NCI-H1048 (cell line): ENCODE measurements around the gene PDSS2.
"Not testable (repeated sequence)": the region's sequence is repeated elsewhere in the genome, so short reads cannot be mapped to it uniquely, and the experiment has no call there.

Source experiments
- DNase-seq: peaks from one replicate; lab custom pipeline; 2025; lab: John Stamatoyannopoulos, UW

PDSS2 gene

GRCh38 chr6:107413966-107414645 lies 45.3 kb downstream of the PDSS2 start:
- DNase-seq: no peak

- no peak for DNase-seq
Observed at GRCh38 chr6:107411161-107411560, 48.2 kb downstream of the PDSS2 start.

GRCh38 chr6:107409942-107410341 lies 49.4 kb downstream of the PDSS2 start:
- DNase-seq: no peak

- no peak for DNase-seq
Observed at GRCh38 chr6:107408714-107409113, 50.6 kb downstream of the PDSS2 start.

- no peak for DNase-seq
Observed at GRCh38 chr6:107405002-107405401, 54.4 kb downstream of the PDSS2 start.

GRCh38 chr6:107402533-107402932 lies 56.8 kb downstream of the PDSS2 start:
- DNase-seq: no peak

GRCh38 chr6:107401573-107401972 lies 57.8 kb downstream of the PDSS2 start:
- no peak for DNase-seq

GRCh38 chr6:107400616-107401147 lies 58.7 kb downstream of the PDSS2 start:
- DNase-seq: no peak

GRCh38 chr6:107399935-107400334 lies 59.4 kb downstream of the PDSS2 start:
- no peak for DNase-seq

GRCh38 chr6:107398001-107398400 lies 61.4 kb downstream of the PDSS2 start:
- no peak for DNase-seq

GRCh38 chr6:107396211-107396610 lies 63.2 kb downstream of the PDSS2 start:
- DNase-seq: no peak

GRCh38 chr6:107392069-107392468 lies 67.3 kb downstream of the PDSS2 start:
- DNase-seq: no peak

- DNase-seq: no peak
Observed at GRCh38 chr6:107390685-107391435, 68.5 kb downstream of the PDSS2 start.

- no peak for DNase-seq
Observed at GRCh38 chr6:107390056-107390455, 69.3 kb downstream of the PDSS2 start.

GRCh38 chr6:107386904-107387303 lies 72.5 kb downstream of the PDSS2 start:
- DNase-seq: no peak

GRCh38 chr6:107386340-107386739 lies 73.0 kb downstream of the PDSS2 start:
- DNase-seq: no peak

- DNase-seq: no peak
Observed at GRCh38 chr6:107383705-107384104, 75.7 kb downstream of the PDSS2 start.

GRCh38 chr6:107374264-107374663 lies 85.1 kb downstream of the PDSS2 start:
- DNase-seq: no peak

GRCh38 chr6:107369493-107369892 lies 89.9 kb downstream of the PDSS2 start:
- no peak for DNase-seq

GRCh38 chr6:107368471-107368870 lies 90.9 kb downstream of the PDSS2 start:
- DNase-seq: no peak

- DNase-seq: not testable (repeated sequence)
Observed at GRCh38 chr6:107364173-107364572, 95.2 kb downstream of the PDSS2 start.

- DNase-seq: no peak
Observed at GRCh38 chr6:107361753-107362604, 97.4 kb downstream of the PDSS2 start.
